IPS-18c (cell line): ENCODE data around the gene CNTN6.

ENCODE experiments used
- H3K4me3 ChIP-seq: 2 replicates; pipeline ENCODE4 v1.7.0; 2013; ENCODE audit warnings: low read depth, mild to moderate bottlenecking, low read length, moderate library complexity; ENCODE audit not compliant: insufficient read depth
- H3K9me3 ChIP-seq: one replicate; pipeline ENCODE4 v1.6.1; 2013; ENCODE audit warnings: mild to moderate bottlenecking, low read length, moderate library complexity; ENCODE audit not compliant: control insufficient read depth, insufficient read depth

CNTN6 gene

GRCh38 chr3:1092771-1093170 is at the start of gene CNTN6:
TSS of gene CNTN6 (plus strand) at chr3:1093024. CDS start at chr3:1148009, 54,985 bp downstream.
- Histone ChIP-seq H3K9me3 (no peaks in the 10 kb centered on the region), H3K4me3 (no peak within 1 kb of the TSS)

- H3K9me3 ChIP-seq = no peaks in the 10 kb centered on the region
- no peak overlapping the region for H3K4me3 ChIP-seq
Measured at GRCh38 chr3:1048558-1048957, 44.3 kb upstream of the CNTN6 start.

- no peaks in the 10 kb centered on the region for H3K9me3 ChIP-seq
- H3K4me3 ChIP-seq = no peak overlapping the region
Measured at GRCh38 chr3:1055870-1056269, 37.0 kb upstream of the CNTN6 start.

- no peaks in the 10 kb centered on the region for H3K9me3 ChIP-seq
- no peak overlapping the region for H3K4me3 ChIP-seq
Measured at GRCh38 chr3:1056744-1057143, 36.1 kb upstream of the CNTN6 start.

DNA sequence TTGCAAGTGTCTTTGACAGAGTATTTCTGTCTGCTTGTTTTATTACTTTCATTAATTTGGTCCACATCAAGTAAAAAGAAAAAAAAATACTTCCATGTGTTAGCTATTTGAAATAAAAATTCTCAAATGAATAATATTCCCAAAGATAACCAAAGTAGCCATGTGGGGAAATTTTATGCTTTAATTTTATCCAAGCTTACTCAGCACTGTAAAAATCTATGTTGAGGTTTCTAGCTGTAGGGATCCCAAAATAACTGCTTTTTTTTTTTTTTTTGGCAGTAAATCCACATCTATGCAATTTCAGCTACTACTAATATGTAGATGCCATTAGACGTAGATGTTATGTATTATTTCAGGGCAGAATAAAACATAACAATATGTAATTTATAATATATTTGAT is 35.4 kb upstream of the CNTN6 start:
- H3K9me3 ChIP-seq = no peaks in the 10 kb centered on the region
- H3K4me3 ChIP-seq = no peak overlapping the region

GRCh38 chr3:1068985-1069384 is 23.8 kb upstream of the CNTN6 start:
- H3K9me3 ChIP-seq = no peaks in the 10 kb centered on the region

GRCh38 chr3:1072041-1072440 is 20.8 kb upstream of the CNTN6 start:
- Histone ChIP-seq H3K9me3 (no peaks in the 10 kb centered on the region), H3K4me3 (no peak overlapping the region)

More at GRCh38 chr3:1068985-1069384, 23.8 kb upstream of the CNTN6 start:
- H3K4me3 ChIP-seq = no peak overlapping the region

- no peak overlapping the region for H3K4me3 ChIP-seq
- no peaks in the 10 kb centered on the region for H3K9me3 ChIP-seq
Measured at GRCh38 chr3:1079662-1080061, 13.2 kb upstream of the CNTN6 start.

DNA sequence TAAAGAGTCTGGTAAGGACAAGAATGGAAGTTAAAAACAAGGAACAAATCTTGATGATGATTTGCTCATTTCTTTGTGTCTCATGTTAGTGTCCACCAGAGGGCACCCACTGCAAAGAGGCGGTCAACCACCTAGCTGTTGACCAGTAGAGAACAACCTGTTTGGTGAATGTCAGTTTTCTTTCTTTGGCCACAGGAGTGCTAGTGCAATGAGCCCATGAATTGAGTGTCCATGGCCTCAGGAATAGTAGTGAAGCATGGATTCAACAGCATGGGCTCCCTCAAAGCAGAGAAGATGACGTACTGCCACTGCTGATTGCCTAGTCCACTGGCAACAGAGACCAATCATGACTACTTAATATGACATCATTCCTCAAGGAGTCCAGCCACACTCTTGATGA is 10.7 kb upstream of the CNTN6 start:
- no peak overlapping the region for H3K4me3 ChIP-seq
- no peaks in the 10 kb centered on the region for H3K9me3 ChIP-seq

DNA sequence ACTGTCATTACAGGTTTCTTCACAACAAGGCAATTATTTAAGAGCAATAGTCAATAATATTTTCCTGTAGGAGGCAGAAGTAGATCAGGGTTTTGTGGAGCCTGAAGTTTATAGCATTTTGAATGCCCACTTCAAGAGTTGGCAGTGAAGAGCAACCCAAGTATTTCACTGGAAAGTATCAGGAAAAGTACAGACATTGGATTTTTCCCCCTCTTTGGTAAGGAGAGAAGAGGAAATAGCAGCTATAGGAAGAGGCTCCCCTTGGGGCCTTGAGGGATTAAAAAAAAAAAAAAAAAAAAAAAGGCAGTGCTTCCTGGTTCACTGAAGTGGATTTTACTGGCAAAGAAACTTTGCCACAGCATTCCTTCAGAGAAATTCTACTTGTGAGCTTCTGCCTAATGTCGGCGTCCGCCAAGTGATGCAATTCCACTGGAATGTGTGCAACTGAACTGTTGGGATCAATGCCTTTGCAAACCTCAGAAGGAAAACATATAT is 5.7 kb upstream of the CNTN6 start:
- Histone ChIP-seq H3K4me3 (no peak overlapping the region), H3K9me3 (no peaks in the 10 kb centered on the region)

DNA sequence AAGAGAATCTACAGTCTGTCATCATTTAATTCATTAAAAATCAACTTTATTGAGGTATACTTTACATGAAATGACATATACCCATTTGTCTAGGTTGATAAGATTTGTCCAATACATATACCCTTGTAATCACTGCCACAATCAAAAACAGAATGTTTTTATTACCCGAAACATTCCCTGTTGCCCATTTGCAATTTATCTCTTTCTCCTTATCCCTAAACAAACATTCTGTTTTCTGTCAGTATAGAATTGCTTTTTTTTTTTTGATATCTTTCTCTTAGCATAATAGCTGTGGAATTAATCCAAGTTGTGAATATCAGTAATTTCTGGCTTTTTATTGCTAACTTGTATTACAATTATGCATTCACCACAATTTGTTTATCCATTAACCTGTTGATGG is 4.3 kb upstream of the CNTN6 start:
- Histone ChIP-seq H3K4me3 (no peak overlapping the region), H3K9me3 (no peaks in the 10 kb centered on the region)

DNA sequence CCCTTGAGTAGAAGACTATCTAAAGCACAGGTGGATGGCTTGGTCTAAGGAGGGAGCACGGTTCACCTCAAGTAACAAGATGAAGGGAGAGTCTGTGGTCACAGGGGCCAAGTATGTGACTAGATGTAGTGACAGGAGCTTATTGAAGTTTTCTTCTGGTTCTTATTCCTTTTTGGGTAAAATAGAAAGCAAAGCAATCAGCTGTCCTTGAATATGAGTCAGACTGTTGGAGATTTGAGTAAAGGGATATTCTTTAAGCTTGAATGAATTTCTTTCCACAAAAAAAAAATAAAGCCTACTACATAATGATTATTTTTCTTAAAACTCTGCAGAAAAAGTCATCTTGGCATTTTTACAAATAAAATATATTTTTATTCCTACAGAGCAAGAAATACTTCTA is 1.5 kb upstream of the CNTN6 start:
- Histone ChIP-seq H3K4me3 (no peak overlapping the region), H3K9me3 (no peaks in the 10 kb centered on the region)

GRCh38 chr3:1092061-1092460 is 763 bp upstream of the CNTN6 start:
- Histone ChIP-seq H3K4me3 (no peak overlapping the region), H3K9me3 (no peaks in the 10 kb centered on the region)

DNA sequence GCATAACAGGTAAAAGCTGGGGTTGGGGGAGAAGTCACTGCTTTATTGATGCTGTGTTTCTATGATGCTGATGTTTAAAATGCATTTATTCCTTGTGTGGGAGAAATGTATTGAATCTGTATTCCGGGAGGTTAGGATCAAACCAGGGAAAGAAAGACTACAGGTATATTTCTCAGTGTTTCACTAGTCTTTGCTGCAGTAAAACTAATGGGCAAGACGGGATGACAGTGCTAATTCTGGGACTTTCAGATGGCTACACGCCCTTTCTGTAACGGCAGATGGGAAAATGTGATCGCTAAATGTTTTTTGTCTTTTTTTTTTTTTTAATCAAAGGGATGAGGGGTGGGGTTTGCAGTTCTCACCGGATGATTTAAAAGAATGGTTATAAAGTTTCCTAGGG is 393 bp downstream of the CNTN6 start:
- no peaks in the 10 kb centered on the region for H3K9me3 ChIP-seq
- no peak overlapping the region for H3K4me3 ChIP-seq

GRCh38 chr3:1103525-1103924 is 10.7 kb downstream of the CNTN6 start:
- H3K4me3 ChIP-seq = no peak overlapping the region
- H3K9me3 ChIP-seq = no peaks in the 10 kb centered on the region

GRCh38 chr3:1117843-1118473 is 25.1 kb downstream of the CNTN6 start:
- Histone ChIP-seq H3K9me3 (no peaks in the 10 kb centered on the region), H3K4me3 (no peak overlapping the region)

GRCh38 chr3:1131166-1131565 is 38.3 kb downstream of the CNTN6 start:
- Histone ChIP-seq H3K4me3 (no peak overlapping the region), H3K9me3 (no peaks in the 10 kb centered on the region)

DNA sequence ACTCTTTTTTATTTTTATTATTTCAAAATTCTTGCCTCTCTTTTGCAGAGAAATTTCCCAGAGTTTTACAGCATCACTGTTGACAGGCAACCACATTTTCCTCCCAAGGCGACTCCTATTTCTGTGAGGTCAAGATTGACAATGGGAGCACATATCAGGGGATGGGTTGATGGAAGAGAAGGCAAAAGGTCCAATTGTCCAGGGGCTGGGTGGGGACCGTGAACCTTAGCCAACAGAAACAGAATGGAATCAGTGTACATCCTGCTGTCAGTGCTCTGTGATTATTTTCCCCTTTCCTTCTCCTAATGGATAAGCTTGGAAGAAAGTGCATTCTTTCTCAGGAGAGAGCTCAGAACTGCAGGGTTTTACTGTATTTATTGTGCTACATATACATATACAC is 42.4 kb downstream of the CNTN6 start:
- Histone ChIP-seq H3K9me3 (no peaks in the 10 kb centered on the region), H3K4me3 (no peak overlapping the region)

DNA sequence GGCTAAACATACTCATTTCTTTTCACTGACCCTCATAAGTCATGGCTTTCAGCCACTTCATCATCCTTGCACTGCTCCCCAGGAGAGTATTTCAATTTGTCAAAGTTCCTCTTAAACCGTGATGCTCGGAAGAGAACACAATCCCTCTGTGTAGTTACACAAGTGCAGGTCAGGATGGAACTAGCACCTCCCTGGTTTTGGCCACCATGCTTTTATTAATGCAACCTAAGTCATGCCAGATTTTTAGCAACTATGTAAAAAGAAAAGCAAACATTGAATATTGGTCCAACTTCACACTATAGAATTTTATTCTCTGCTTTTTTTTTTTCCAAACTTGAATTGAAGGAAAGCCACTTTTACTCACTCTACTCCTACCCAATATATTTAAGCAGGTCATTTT is 45.2 kb downstream of the CNTN6 start:
- Histone ChIP-seq H3K9me3 (no peaks in the 10 kb centered on the region), H3K4me3 (no peak overlapping the region)
